H1 (cell line): Measurements from ENCODE around the gene PEPD. TPM values are rescaled to one million over a fixed set of nuclear protein-coding genes. Genes with fewer than 3 reads are reported as not detected.

Experiments used
- CTCF ChIA-PET: fragments of 300-600 bp; sonication (Branson Sonifier 250); formaldehyde crosslinking; loops from one replicate; lab custom pipeline; 2021; ENCODE audit not compliant: partially characterized antibody; lab: Charles Lee
- POLR2A ChIA-PET: fragments of 300-600 bp; sonication (Branson Sonifier 250); formaldehyde crosslinking; loops from one replicate; lab custom pipeline; 2021; ENCODE audit warnings: inconsistent platforms; ENCODE audit not compliant: partially characterized antibody; lab: Charles Lee
- DNase-seq, 2 experiments: peaks; one replicate each; pipeline versions ENCODE4 v3.0.0 to v3.0.0-alpha.2; 2010 to 2022; ENCODE audit warnings: low spot score in 2 of 2, low read depth in 1 of 2, mixed read lengths in 1 of 2
- FAIRE-seq: peaks from 2 replicates; lab custom pipeline; 2011; peaks lifted over from hg19 to GRCh38; lab: Jason Lieb, UNC
- H2AFZ ChIP-seq: 2 replicates; pipeline ENCODE4 v1.8.1; 2012; ENCODE audit warnings: low read length, inconsistent platforms
- H2AK5ac ChIP-seq: 2 replicates; pipeline ENCODE4 v1.6.1; 2013; ENCODE audit warnings: low read depth, low read length
- H2BK120ac ChIP-seq: replicated peaks from 2 replicates; pipeline ENCODE3; 2013; ENCODE audit warnings: low read depth, low read length, inconsistent platforms
- H2BK12ac ChIP-seq: 2 replicates; pipeline ENCODE4 v1.6.1; 2013; ENCODE audit warnings: low read depth, low read length
- H2BK15ac ChIP-seq: 2 replicates; pipeline ENCODE4 v1.6.1; 2013; ENCODE audit warnings: low read length
- H2BK20ac ChIP-seq: 2 replicates; pipeline ENCODE4 v1.6.1; 2013; ENCODE audit warnings: low read length
- H2BK5ac ChIP-seq: 2 replicates; pipeline ENCODE4 v1.6.1; 2013; ENCODE audit warnings: low read depth, low read length
- H3K14ac ChIP-seq: 2 replicates; pipeline ENCODE4 v1.6.1; 2013; ENCODE audit warnings: inconsistent platforms; ENCODE audit not compliant: insufficient read length
- H3K18ac ChIP-seq: 2 replicates; pipeline ENCODE4 v1.6.1; 2013; ENCODE audit warnings: low read length; ENCODE audit errors: extremely low read depth
- H3K23ac ChIP-seq: 2 replicates; pipeline ENCODE4 v1.6.1; 2013; ENCODE audit warnings: inconsistent platforms; ENCODE audit not compliant: insufficient read length
- H3K23me2 ChIP-seq: 2 replicates; pipeline ENCODE4 v1.6.1; 2013; ENCODE audit warnings: low read depth, low read length
- H3K27ac ChIP-seq: 2 replicates; pipeline ENCODE4 v1.6.1; 2011; ENCODE audit warnings: low read depth, low read length, inconsistent platforms
- H3K27me3 ChIP-seq, 4 experiments: replicated peaks in 1 of 4; 1 replicate in 1 of 4; 2 replicates in 3 of 4; pipeline versions ENCODE4 v1.6.1 to v1.8.1; 2011 to 2013; ENCODE audit warnings: low read length in 3 of 4, mild to moderate bottlenecking in 3 of 4, inconsistent platforms in 2 of 4, mixed read lengths in 2 of 4, moderate library complexity in 1 of 4; ENCODE audit not compliant: control insufficient read depth in 3 of 4, insufficient read depth in 3 of 4; ENCODE audit errors: extremely low read depth in 1 of 4
- H3K36me3 ChIP-seq, 4 experiments: 2 replicates each; pipeline versions ENCODE4 v1.6.1 to v1.8.1; 2011 to 2013; ENCODE audit warnings: mild to moderate bottlenecking in 4 of 4, low read length in 3 of 4, moderate library complexity in 2 of 4, control low read depth in 1 of 4, inconsistent platforms in 1 of 4; ENCODE audit not compliant: insufficient read depth in 4 of 4, control insufficient read depth in 2 of 4
- H3K4ac ChIP-seq: replicated peaks from 2 replicates; pipeline ENCODE3; 2013; ENCODE audit warnings: low read length, low read depth, mixed read lengths, inconsistent platforms; ENCODE audit not compliant: insufficient read length
- H3K4me1 ChIP-seq, 4 experiments: replicated peaks in 1 of 4; 1 replicate in 1 of 4; 2 replicates in 3 of 4; pipeline versions ENCODE4 v1.6.1 to v1.8.1; 2011 to 2013; ENCODE audit warnings: low read length in 3 of 4, inconsistent platforms in 2 of 4, mixed read lengths in 1 of 4; ENCODE audit not compliant: insufficient read depth in 4 of 4, control insufficient read depth in 3 of 4
- H3K4me2 ChIP-seq, 2 experiments: 2 replicates each; pipeline versions ENCODE4 v1.6.1 to v1.8.1; 2011 to 2013; ENCODE audit warnings: low read depth in 2 of 2, low read length in 2 of 2, control low read depth in 1 of 2, inconsistent platforms in 1 of 2, mild to moderate bottlenecking in 1 of 2; ENCODE audit not compliant: insufficient read depth in 1 of 2
- H3K4me3 ChIP-seq, 4 experiments: fragments of 200-600, 300-600 bp in 1 of 4; sonication (generic), shearing (Covaris generic), sonication (Bioruptor Twin) in 1 of 4; 2 replicates each; pipeline versions ENCODE4 v1.5.1 to v1.8.1; 2011 to 2016; ENCODE audit warnings: low read length in 4 of 4, low read depth in 3 of 4, control low read depth in 2 of 4, inconsistent platforms in 2 of 4, mild to moderate bottlenecking in 2 of 4, mixed read lengths in 1 of 4, moderate library complexity in 1 of 4; ENCODE audit not compliant: insufficient read depth in 2 of 4; ENCODE audit errors: extremely low read depth in 1 of 4
- H3K56ac ChIP-seq: replicated peaks from 2 replicates; pipeline ENCODE3; 2013; ENCODE audit warnings: low read depth, mild to moderate bottlenecking, mixed read lengths, low read length, inconsistent platforms; ENCODE audit not compliant: insufficient read length
- H3K79me1 ChIP-seq: 2 replicates; pipeline ENCODE4 v1.6.1; 2013; ENCODE audit warnings: low read depth, low read length, control low read depth
- H3K79me2 ChIP-seq, 2 experiments: 2 replicates each; pipeline versions ENCODE4 v1.6.1 to v1.8.1; 2012 to 2013; ENCODE audit warnings: low read length in 2 of 2, mild to moderate bottlenecking in 2 of 2, inconsistent platforms in 1 of 2; ENCODE audit not compliant: insufficient read depth in 2 of 2, control insufficient read depth in 1 of 2
- H3K9ac ChIP-seq, 4 experiments: replicated peaks in 1 of 4; 1 replicate in 1 of 4; 2 replicates in 3 of 4; pipeline versions ENCODE4 v1.6.1 to v1.8.1; 2011 to 2013; ENCODE audit warnings: low read depth in 3 of 4, low read length in 3 of 4, control low read depth in 2 of 4, mild to moderate bottlenecking in 2 of 4, moderate library complexity in 2 of 4, inconsistent platforms in 1 of 4; ENCODE audit errors: extremely low read depth in 1 of 4
- H3K9me3 ChIP-seq, 2 experiments: 2 replicates each; pipeline versions ENCODE4 v1.6.1 to v1.8.1; 2012 to 2013; ENCODE audit warnings: mild to moderate bottlenecking in 2 of 2, moderate library complexity in 2 of 2, control low read depth in 1 of 2, inconsistent platforms in 1 of 2, low read depth in 1 of 2, low read length in 1 of 2, mixed read lengths in 1 of 2; ENCODE audit not compliant: insufficient read depth in 2 of 2
- H4K20me1 ChIP-seq, 2 experiments: replicated peaks in 1 of 2; 2 replicates each; pipeline versions ENCODE3 to v1.8.1; 2011 to 2013; ENCODE audit warnings: inconsistent platforms in 2 of 2, low read length in 2 of 2, mild to moderate bottlenecking in 1 of 2; ENCODE audit not compliant: insufficient read depth in 2 of 2, control insufficient read depth in 1 of 2
- H4K5ac ChIP-seq: 2 replicates; pipeline ENCODE4 v1.6.1; 2013; ENCODE audit warnings: low read length, low read depth, mixed read lengths, inconsistent platforms; ENCODE audit not compliant: insufficient read length
- H4K8ac ChIP-seq: 2 replicates; pipeline ENCODE4 v1.8.0; 2013; ENCODE audit warnings: mild to moderate bottlenecking, moderate library complexity, low read length, inconsistent platforms; ENCODE audit not compliant: insufficient read depth; ENCODE audit errors: extremely low read depth
- H4K91ac ChIP-seq: replicated peaks from 2 replicates; pipeline ENCODE3; 2013; ENCODE audit warnings: low read length, mixed read lengths, inconsistent platforms; ENCODE audit not compliant: insufficient read length
- ATF3 ChIP-seq: IDR thresholded peaks from 2 replicates; pipeline ENCODE4 v1.6.1; 2011; ENCODE audit warnings: low read depth, mild to moderate bottlenecking, low read length; ENCODE audit not compliant: insufficient read depth
- BRCA1 ChIP-seq: IDR thresholded peaks from 2 replicates; pipeline ENCODE4 v1.6.1; 2012; ENCODE audit warnings: low read depth, low read length, improper control_type of control experiment
- CHD1 ChIP-seq: IDR thresholded peaks from 2 replicates; pipeline ENCODE4 v1.6.1; 2012; ENCODE audit warnings: low read depth, low read length, improper control_type of control experiment
- MAFK ChIP-seq: IDR thresholded peaks from 2 replicates; pipeline ENCODE4 v1.6.1; 2012; ENCODE audit warnings: low read depth, mild to moderate bottlenecking, improper control_type of control experiment, low read length
- NANOG ChIP-seq: IDR thresholded peaks from 2 replicates; pipeline ENCODE4 v1.6.1; 2011; ENCODE audit warnings: low read length, low read depth, mild to moderate bottlenecking, inconsistent platforms; ENCODE audit not compliant: insufficient read depth, poor library complexity, severe bottlenecking
- RBBP5 ChIP-seq: IDR thresholded peaks from 2 replicates; pipeline ENCODE4 v1.7.1; 2012; ENCODE audit warnings: low read depth, mild to moderate bottlenecking, inconsistent platforms, low read length, moderate library complexity, borderline replicate concordance
- SP1 ChIP-seq: IDR thresholded peaks from 2 replicates; pipeline ENCODE4 v1.6.1; 2011; ENCODE audit warnings: low read depth, low read length
- TAF7 ChIP-seq: optimal IDR thresholded peaks from 2 replicates; pipeline ENCODE3; 2011; ENCODE audit warnings: low read depth, mild to moderate bottlenecking, inconsistent platforms, low read length, moderate library complexity, borderline replicate concordance
- WGBS, 2 experiments: shearing (Covaris generic) in 1 of 2; methylation state at CpG; one replicate each; pipeline versions ENCODE4 v1.1.6 to v1.1.7; 2013 to 2015; ENCODE audit warnings: low lambda C conversion rate in 2 of 2, mixed read lengths in 2 of 2, inconsistent platforms in 1 of 2, low coverage in 1 of 2, missing lambda C conversion rate in 1 of 2; ENCODE audit not compliant: insufficient replicate concordance in 2 of 2, insufficient coverage in 1 of 2, insufficient read length in 1 of 2; ENCODE audit errors: extremely low coverage in 1 of 2, missing lambda C conversion rate in 1 of 2; 5-methylcytosine and 5-hydroxymethylcytosine counted together
- polyA plus RNA-seq, 7 experiments: library from polyadenylated mRNA; depleted of rRNA in 3 of 7; stranded (reverse) in 5 of 7; unstranded in 2 of 7; fragments of >200 nt in 5 of 7; fragments of 200-250 nt in 2 of 7; gene quantifications; 1 replicate in 5 of 7; 2 replicates in 1 of 7; 4 replicates in 1 of 7; pipeline versions ENCODE4 v1.2.1 to v1.2.3, GENCODE V29; 2011 to 2013; ENCODE audit warnings: missing spikeins in 2 of 7, mixed read lengths in 2 of 7
- total RNA-seq: library from RNA; stranded (reverse); fragmentation: NEBNext Ultra II Directional; extraction: Animal tissue kit (Norgen Biotek cat#: 25700); gene quantifications from 2 replicates; pipeline ENCODE4 v1.2.1, GENCODE V29; 2021

PEPD gene
- total and polyA plus RNA-seq, 2 of the 8 experiments (the other 6 are each of a cell fraction or from before 2014, with no cell fraction given), result 84.1 to 178 TPM

GRCh38 chr19:33518541-33518940, 3.0 kb downstream of the PEPD start:
- H3K27ac ChIP-seq, result no peak overlapping the region
- no peaks in the 10 kb centered on the region for H3K36me3 ChIP-seq

More at GRCh38 chr19:33518541-33518940, 3.0 kb downstream of the PEPD start:
- Histone ChIP-seq H2BK12ac (no peak overlapping the region), H2BK20ac (no peak overlapping the region), H3K14ac (no peak overlapping the region), H3K23ac (no peak overlapping the region), H4K20me1 (peaks cover 0 to 20% of the 10 kb centered on the region in 2 experiments), H3K79me1 (peaks cover 37% of the 10 kb centered on the region), H2AK5ac (no peak overlapping the region), H3K56ac (no peak overlapping the region), H3K9me3 (no peaks in the 10 kb centered on the region), H2BK5ac (no peak overlapping the region), H2BK15ac (no peak overlapping the region), H4K8ac (no peak overlapping the region), H3K9ac (no peak overlapping the region), H3K4me2 (0 out of 4 replicates have a peak overlapping the region, but pooled peaks of 1 of the 2 experiments have one; percentile 21), H4K5ac (no peak overlapping the region), H4K91ac (no peak overlapping the region), H2AFZ (no peak overlapping the region), H3K18ac (no peak overlapping the region), H2BK120ac (no peak overlapping the region), H3K4ac (no peak overlapping the region), H3K27me3 (no peaks in the 10 kb centered on the region), H3K79me2 (peaks cover 5 to 70% of the 10 kb centered on the region in 2 experiments), H3K4me1 (peaks cover 0 to 21% (median 5%) of the 10 kb centered on the region in 4 experiments; a peak in 5 of 7 replicates), H3K4me3 (no peak overlapping the region), H3K23me2 (peaks cover 10% of the 10 kb centered on the region; the same call in 1 of the 2 replicates)
- POLR2A ChIA-PET, result no interaction called here
- 57% methylated on average over 5 of the region's 5 CpGs; no CpG with 5 or more reads in 1 of the 2 experiments for WGBS, 2 experiments
- FAIRE-seq (no peak), DNase-seq (no peak)
- TF ChIP-seq NANOG (no peak), ATF3 (no peak), TAF7 (no peak), SP1 (no peak), MAFK (no peak), CHD1 (no peak), BRCA1 (no peak), RBBP5 (no peak)
- CTCF ChIA-PET, result interaction anchor here (1.3 kb wide), 2 partner anchors 113 to 253 kb away, joined by 4 read pairs; no protein-coding TSS in a partner anchor
